ENCODE data around the gene SYNPR.

DNA sequence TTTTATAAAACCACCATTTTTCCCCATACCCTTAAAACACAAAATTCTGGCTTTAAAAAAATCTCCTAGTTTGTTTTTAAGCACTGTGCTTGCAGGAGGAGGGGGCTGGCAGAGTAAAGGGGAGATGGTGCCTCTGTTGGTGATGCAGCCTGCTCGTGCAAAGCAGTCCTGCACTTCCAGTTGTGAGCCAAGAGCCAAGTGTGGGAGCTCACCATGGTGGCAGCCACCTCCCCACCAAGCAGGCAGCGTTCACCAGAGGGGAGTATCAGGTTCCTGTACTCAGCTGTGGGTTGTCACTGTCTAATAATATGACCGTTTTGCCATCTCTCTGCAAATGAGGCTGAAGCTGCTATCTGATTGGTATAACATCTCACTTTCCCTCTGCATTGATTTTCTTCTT, 164.8 kb downstream of the SYNPR start:
- TF ChIP-seq, protein P1, sequence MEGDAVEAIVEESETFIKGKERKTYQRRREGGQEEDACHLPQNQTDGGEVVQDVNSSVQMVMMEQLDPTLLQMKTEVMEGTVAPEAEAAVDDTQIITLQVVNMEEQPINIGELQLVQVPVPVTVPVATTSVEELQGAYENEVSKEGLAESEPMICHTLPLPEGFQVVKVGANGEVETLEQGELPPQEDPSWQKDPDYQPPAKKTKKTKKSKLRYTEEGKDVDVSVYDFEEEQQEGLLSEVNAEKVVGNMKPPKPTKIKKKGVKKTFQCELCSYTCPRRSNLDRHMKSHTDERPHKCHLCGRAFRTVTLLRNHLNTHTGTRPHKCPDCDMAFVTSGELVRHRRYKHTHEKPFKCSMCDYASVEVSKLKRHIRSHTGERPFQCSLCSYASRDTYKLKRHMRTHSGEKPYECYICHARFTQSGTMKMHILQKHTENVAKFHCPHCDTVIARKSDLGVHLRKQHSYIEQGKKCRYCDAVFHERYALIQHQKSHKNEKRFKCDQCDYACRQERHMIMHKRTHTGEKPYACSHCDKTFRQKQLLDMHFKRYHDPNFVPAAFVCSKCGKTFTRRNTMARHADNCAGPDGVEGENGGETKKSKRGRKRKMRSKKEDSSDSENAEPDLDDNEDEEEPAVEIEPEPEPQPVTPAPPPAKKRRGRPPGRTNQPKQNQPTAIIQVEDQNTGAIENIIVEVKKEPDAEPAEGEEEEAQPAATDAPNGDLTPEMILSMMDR (IDR thresholded peaks at IDR 0.05; ENCODE audit: low read depth, low read length, poor library complexity, severe bottlenecking), result no peak
- no peak for TF ChIP-seq EZH2phosphoT487 (IDR thresholded peaks at IDR 0.05; ENCODE audit: borderline replicate concordance, low read length)
